Measurements from ENCODE around the gene CNIH3. TPM values are rescaled to one million over a fixed set of nuclear protein-coding genes. Genes with fewer than 3 reads are reported as not detected.

Gene CNIH3
- total and polyA plus RNA-seq, 10 of the 15 experiments (the other 5 are each of a cell fraction or from before 2014, with no cell fraction given): 0.77 to 5.8 (median 1.8) TPM

DNA sequence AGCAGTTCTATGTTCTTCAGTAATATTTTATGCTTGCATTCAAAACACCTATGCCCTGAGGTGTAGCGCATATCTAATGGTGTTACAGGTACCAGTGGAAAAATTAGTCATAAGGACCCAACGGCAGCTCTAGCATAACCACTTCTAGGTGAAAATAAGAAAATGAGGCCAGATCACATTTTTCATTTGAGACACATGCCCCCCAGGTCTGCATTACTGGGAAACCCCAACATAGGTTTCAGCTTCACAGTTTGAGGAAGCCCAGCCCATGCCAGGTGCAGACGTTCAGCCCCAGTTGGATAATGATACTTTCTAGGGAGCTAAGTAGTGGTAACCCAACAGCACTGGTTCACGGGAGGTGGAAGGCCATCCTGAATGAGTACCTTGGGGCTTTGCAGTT is 129.8 kb downstream of the CNIH3 start:
- Histone ChIP-seq H3K9me3 (replicated peaks; ENCODE audit: control insufficient read depth, insufficient read depth, low read length) (no peaks in the 10 kb centered on the region; the same call in 1 of the 3 replicates), H3K36me3 (ENCODE audit: control insufficient read depth in 2 of 2, insufficient read depth in 2 of 2, low read length in 1 of 2) (no peaks in the 10 kb centered on the region), H3K4me3 (no peak overlapping the region), H2AFZ (ENCODE audit: control insufficient read depth, low read depth, low read length) (no peak overlapping the region), H3K79me2 (ENCODE audit: control insufficient read depth, insufficient read depth, low read length) (no peaks in the 10 kb centered on the region), H3K4me1 (ENCODE audit: control insufficient read depth, insufficient read depth, low read length) (peaks cover 43% of the 10 kb centered on the region), H4K20me1 (ENCODE audit: control insufficient read depth, insufficient read depth) (no peaks in the 10 kb centered on the region), H3K27ac (ENCODE audit: control insufficient read depth, insufficient read depth) (no peak overlapping the region), H3K27me3 (replicated peaks in 1 of 2; ENCODE audit: control insufficient read depth in 2 of 2, insufficient read depth in 2 of 2, low read length in 1 of 2) (no peaks in the 10 kb centered on the region), H3K9ac (ENCODE audit: control insufficient read depth, insufficient read depth, low read length) (no peak overlapping the region), H3K4me2 (ENCODE audit: control insufficient read depth, insufficient read depth) (peak overlapping the region; percentile 59; the same call in 1 of the 2 replicates)
- FAIRE-seq (no peak), DNase-seq (ENCODE audit: low read depth, low spot score) (peak; percentile 56), ATAC-seq (peak; percentile 84)
- no TSS peak for BruUV-seq (replicated peaks)
- 13% methylated on average over 4 of the region's 4 CpGs for WGBS (ENCODE audit: insufficient coverage, insufficient replicate concordance, low lambda C conversion rate, missing lambda C conversion rate)
- POLR2A ChIA-PET: interaction anchor here (0.6 to 5.2 kb wide), 6 partner anchors 9 to 105 kb away, joined by 3 to 34 read pairs (median 4); no protein-coding TSS in a partner anchor
- in situ Hi-C loops (cut with MboI) (no loop called here), intact Hi-C loops (cut with micrococcal nuclease; ENCODE audit: unreplicated experiment) (loop anchor here (5.0 kb wide), 1 partner anchor 36 kb away; no protein-coding TSS in a partner anchor)
- SMC1A ChIA-PET (ENCODE audit: uncharacterized antibody, unreplicated experiment): interaction anchor here (1.1 to 8.5 kb wide), 10 partner anchors 9 to 134 kb away, joined by 3 to 135 read pairs (median 10); no protein-coding TSS in a partner anchor
- RAD21 ChIA-PET (ENCODE audit: unreplicated experiment): interaction anchor here (0.8 to 13.1 kb wide), 7 partner anchors 9 to 160 kb away, joined by 3 to 174 read pairs (median 4); no protein-coding TSS in a partner anchor
- CTCF ChIA-PET: interaction anchor here (0.9 to 4.3 kb wide), 9 partner anchors 9 to 129 kb away, joined by 3 to 28 read pairs (median 4); no protein-coding TSS in a partner anchor
- TF ChIP-seq STAT1 (conservative IDR thresholded peaks at IDR 0.05): no peak
- TF ChIP-seq IKZF1 (conservative IDR thresholded peaks at IDR 0.05): peak; percentile 64; the same call in 1 of the 2 replicates
- TF ChIP-seq IKZF2 (IDR thresholded peaks at IDR 0.05): peak; percentile 47 to 57; a peak in 2 of 4 replicates
- TF ChIP-seq ZNF217 (IDR thresholded peaks at IDR 0.05): peak; percentile 75; the same call in 1 of the 2 replicates
- TF ChIP-seq RELB (IDR thresholded peaks at IDR 0.05; ENCODE audit: low read depth): peak; percentile 73
- no peak for TF ChIP-seq HDAC2 (IDR thresholded peaks at IDR 0.05)
- no peak for TF ChIP-seq IRF4 (IDR thresholded peaks at IDR 0.05; ENCODE audit: low read depth, low read length)
- TF ChIP-seq, protein P1, sequence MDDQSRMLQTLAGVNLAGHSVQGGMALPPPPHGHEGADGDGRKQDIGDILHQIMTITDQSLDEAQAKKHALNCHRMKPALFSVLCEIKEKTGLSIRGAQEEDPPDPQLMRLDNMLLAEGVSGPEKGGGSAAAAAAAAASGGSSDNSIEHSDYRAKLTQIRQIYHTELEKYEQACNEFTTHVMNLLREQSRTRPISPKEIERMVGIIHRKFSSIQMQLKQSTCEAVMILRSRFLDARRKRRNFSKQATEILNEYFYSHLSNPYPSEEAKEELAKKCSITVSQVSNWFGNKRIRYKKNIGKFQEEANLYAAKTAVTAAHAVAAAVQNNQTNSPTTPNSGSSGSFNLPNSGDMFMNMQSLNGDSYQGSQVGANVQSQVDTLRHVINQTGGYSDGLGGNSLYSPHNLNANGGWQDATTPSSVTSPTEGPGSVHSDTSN (IDR thresholded peaks at IDR 0.05; ENCODE audit: insufficient replicate concordance, low read depth, low read length): no peak
- no peak for TF ChIP-seq SMARCA5 (IDR thresholded peaks at IDR 0.05)
- TF ChIP-seq BRCA1 (IDR thresholded peaks at IDR 0.05; ENCODE audit: low read depth, low read length): no peak
- 0 out of 2 replicates have a peak, but pooled peaks have one; percentile 38 for TF ChIP-seq NR2F1 (conservative IDR thresholded peaks at IDR 0.05)
- TF ChIP-seq TCF12 (IDR thresholded peaks at IDR 0.05; ENCODE audit: low read depth, low read length): 0 out of 2 replicates have a peak, but pooled peaks have one; percentile 46
- peak; percentile 25; the same call in 1 of the 2 replicates for TF ChIP-seq NBN (IDR thresholded peaks at IDR 0.05)
- TF ChIP-seq EED (IDR thresholded peaks at IDR 0.05; ENCODE audit: low read depth): peak; percentile 52; the same call in 1 of the 2 replicates
- TF ChIP-seq EP300 (IDR thresholded peaks at IDR 0.05; ENCODE audit: borderline replicate concordance in 1 of 2, control insufficient read depth in 1 of 2, low read depth in 2 of 2, low read length in 2 of 2): peak in 1 of 2 experiments; percentile 46; a peak in 1 of 4 replicates
- peak; percentile 40; the same call in 1 of the 2 replicates for TF ChIP-seq ATF2 (IDR thresholded peaks at IDR 0.05; ENCODE audit: low read length)
- TF ChIP-seq, protein P2, sequence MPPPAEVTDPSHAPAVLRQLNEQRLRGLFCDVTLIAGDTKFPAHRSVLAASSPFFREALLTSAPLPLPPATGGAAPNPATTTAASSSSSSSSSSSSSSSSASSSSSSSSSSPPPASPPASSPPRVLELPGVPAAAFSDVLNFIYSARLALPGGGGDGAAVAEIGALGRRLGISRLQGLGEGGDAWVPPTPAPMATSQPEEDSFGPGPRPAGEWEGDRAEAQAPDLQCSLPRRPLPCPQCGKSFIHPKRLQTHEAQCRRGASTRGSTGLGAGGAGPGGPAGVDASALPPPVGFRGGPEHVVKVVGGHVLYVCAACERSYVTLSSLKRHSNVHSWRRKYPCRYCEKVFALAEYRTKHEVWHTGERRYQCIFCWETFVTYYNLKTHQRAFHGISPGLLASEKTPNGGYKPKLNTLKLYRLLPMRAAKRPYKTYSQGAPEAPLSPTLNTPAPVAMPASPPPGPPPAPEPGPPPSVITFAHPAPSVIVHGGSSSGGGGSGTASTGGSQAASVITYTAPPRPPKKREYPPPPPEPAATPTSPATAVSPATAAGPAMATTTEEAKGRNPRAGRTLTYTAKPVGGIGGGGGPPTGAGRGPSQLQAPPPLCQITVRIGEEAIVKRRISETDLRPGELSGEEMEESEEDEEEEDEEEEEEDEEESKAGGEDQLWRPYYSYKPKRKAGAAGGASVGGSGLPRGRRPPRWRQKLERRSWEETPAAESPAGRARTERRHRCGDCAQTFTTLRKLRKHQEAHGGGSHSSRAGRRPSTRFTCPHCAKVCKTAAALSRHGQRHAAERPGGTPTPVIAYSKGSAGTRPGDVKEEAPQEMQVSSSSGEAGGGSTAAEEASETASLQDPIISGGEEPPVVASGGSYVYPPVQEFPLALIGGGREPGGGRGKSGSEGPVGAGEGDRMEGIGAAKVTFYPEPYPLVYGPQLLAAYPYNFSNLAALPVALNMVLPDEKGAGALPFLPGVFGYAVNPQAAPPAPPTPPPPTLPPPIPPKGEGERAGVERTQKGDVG (CRISPR knock-in tag; IDR thresholded peaks at IDR 0.05): no peak
- TF ChIP-seq NFIC (IDR thresholded peaks at IDR 0.05; ENCODE audit: low read depth, low read length): peak; percentile 43; the same call in 1 of the 2 replicates

Measured in GM12878 (cell line).